Lower leg skin (tissue), 3 donors: Measurements from ENCODE around the gene DEXI.

Source experiments
- CTCF ChIP-seq, 3 donors: fragments of 450-650 bp; IDR thresholded peaks; one replicate each; pipeline ENCODE4 v1.5.1; 2016; ENCODE audit warnings: antibody characterized with exemption in 3 of 3, mild to moderate bottlenecking in 3 of 3, moderate library complexity in 2 of 3
- POLR2A ChIP-seq, 2 donors: fragments of 450-650 bp; IDR thresholded peaks; one replicate each; pipeline ENCODE4 v1.6.1; 2016 to 2017; ENCODE audit warnings: antibody characterized with exemption in 2 of 2, mild to moderate bottlenecking in 1 of 2, moderate library complexity in 1 of 2

GRCh38 chr16:10966129-10966528 lies 23.9 kb upstream of the DEXI start:
- TF ChIP-seq CTCF (IDR thresholded peaks at IDR 0.05) (no peak), POLR2A (IDR thresholded peaks at IDR 0.05) (no peak)
